Trophoblast cell (in vitro differentiated cells and primary cell): Measurements from ENCODE around the gene SFT2D3.

Experiments used
- DNase-seq, 2 donors: peaks; one replicate each; pipeline ENCODE4 v3.0.0-alpha.2; 2016
- H2AFZ ChIP-seq: 2 replicates; pipeline ENCODE4 v1.6.1; 2013; ENCODE audit warnings: low read length, moderate library complexity, mild to moderate bottlenecking; ENCODE audit not compliant: insufficient read depth, poor library complexity
- H2AK5ac ChIP-seq: 2 replicates; pipeline ENCODE4 v1.6.1; 2013; ENCODE audit warnings: mild to moderate bottlenecking, low read length
- H2BK120ac ChIP-seq: 2 replicates; pipeline ENCODE4 v1.6.1; 2013; ENCODE audit warnings: low read length, mild to moderate bottlenecking, moderate library complexity; ENCODE audit not compliant: insufficient read depth, poor library complexity
- H2BK12ac ChIP-seq: 2 replicates; pipeline ENCODE4 v1.6.1; 2013; ENCODE audit warnings: mild to moderate bottlenecking, low read length, moderate library complexity
- H2BK5ac ChIP-seq: 2 replicates; pipeline ENCODE4 v1.6.1; 2013; ENCODE audit warnings: low read length, low read depth, moderate library complexity, mild to moderate bottlenecking; ENCODE audit not compliant: poor library complexity
- H3K14ac ChIP-seq: 2 replicates; pipeline ENCODE4 v1.6.1; 2013; ENCODE audit warnings: mild to moderate bottlenecking, low read length
- H3K18ac ChIP-seq: 2 replicates; pipeline ENCODE4 v1.6.1; 2013; ENCODE audit warnings: mild to moderate bottlenecking, low read length
- H3K23ac ChIP-seq: 2 replicates; pipeline ENCODE4 v1.6.1; 2013; ENCODE audit warnings: low read length
- H3K27ac ChIP-seq: 2 replicates; pipeline ENCODE4 v1.5.1; 2013; ENCODE audit warnings: low read depth, mild to moderate bottlenecking, inconsistent platforms, low read length, moderate library complexity
- H3K27me3 ChIP-seq: 2 replicates; pipeline ENCODE4 v1.6.1; 2013; ENCODE audit warnings: inconsistent platforms, mild to moderate bottlenecking, low read length, moderate library complexity; ENCODE audit not compliant: insufficient read depth
- H3K36me3 ChIP-seq, 2 experiments: 1 replicate in 1 of 2; 2 replicates in 1 of 2; pipeline ENCODE4 v1.6.1; 2013; ENCODE audit warnings: low read length in 2 of 2, mild to moderate bottlenecking in 2 of 2, moderate library complexity in 1 of 2; ENCODE audit not compliant: insufficient read depth in 2 of 2, control insufficient read depth in 1 of 2
- H3K4ac ChIP-seq: 2 replicates; pipeline ENCODE4 v1.6.1; 2013; ENCODE audit warnings: low read depth, mild to moderate bottlenecking, low read length, moderate library complexity
- H3K4me1 ChIP-seq, 2 experiments: 1 replicate in 1 of 2; 2 replicates in 1 of 2; pipeline ENCODE4 v1.6.1; 2013; ENCODE audit warnings: low read length in 2 of 2, mild to moderate bottlenecking in 2 of 2, moderate library complexity in 1 of 2; ENCODE audit not compliant: insufficient read depth in 2 of 2, control insufficient read depth in 1 of 2
- H3K4me2 ChIP-seq: 2 replicates; pipeline ENCODE4 v1.6.1; 2013; ENCODE audit warnings: inconsistent platforms, mild to moderate bottlenecking, low read length, moderate library complexity
- H3K4me3 ChIP-seq: 2 replicates; pipeline ENCODE4 v1.5.1; 2013; ENCODE audit warnings: mild to moderate bottlenecking, low read depth, low read length, inconsistent platforms
- H3K79me1 ChIP-seq: one replicate; pipeline ENCODE4 v1.6.1; 2013; ENCODE audit warnings: low read length
- H3K79me2 ChIP-seq: 2 replicates; pipeline ENCODE4 v1.6.1; 2013; ENCODE audit warnings: low read length, mild to moderate bottlenecking; ENCODE audit not compliant: control insufficient read depth, insufficient read depth, poor library complexity
- H3K9ac ChIP-seq: 2 replicates; pipeline ENCODE4 v1.6.1; 2013; ENCODE audit warnings: mild to moderate bottlenecking, low read length
- H3K9me3 ChIP-seq: 2 replicates; pipeline ENCODE4 v1.6.1; 2013; ENCODE audit warnings: low read depth, mild to moderate bottlenecking, control low read depth, inconsistent platforms, low read length; ENCODE audit not compliant: insufficient read depth
- H4K12ac ChIP-seq: 2 replicates; pipeline ENCODE4 v1.6.1; 2013; ENCODE audit warnings: low read depth, mild to moderate bottlenecking, low read length, moderate library complexity
- H4K8ac ChIP-seq: 2 replicates; pipeline ENCODE4 v1.6.1; 2013; ENCODE audit warnings: low read depth, mild to moderate bottlenecking, low read length, moderate library complexity
- H4K91ac ChIP-seq: one replicate; pipeline ENCODE4 v1.6.1; 2013; ENCODE audit warnings: low read depth, mild to moderate bottlenecking, low read length, moderate library complexity
- WGBS: extraction: QIAGEN DNeasy Blood & Tissue Kit; methylation state at CpG from one replicate; pipeline ENCODE4 v1.1.7; 2013; ENCODE audit warnings: missing lambda C conversion rate; ENCODE audit not compliant: insufficient read length, insufficient coverage; ENCODE audit errors: extremely low coverage; 5-methylcytosine and 5-hydroxymethylcytosine counted together

SFT2D3 gene

DNA sequence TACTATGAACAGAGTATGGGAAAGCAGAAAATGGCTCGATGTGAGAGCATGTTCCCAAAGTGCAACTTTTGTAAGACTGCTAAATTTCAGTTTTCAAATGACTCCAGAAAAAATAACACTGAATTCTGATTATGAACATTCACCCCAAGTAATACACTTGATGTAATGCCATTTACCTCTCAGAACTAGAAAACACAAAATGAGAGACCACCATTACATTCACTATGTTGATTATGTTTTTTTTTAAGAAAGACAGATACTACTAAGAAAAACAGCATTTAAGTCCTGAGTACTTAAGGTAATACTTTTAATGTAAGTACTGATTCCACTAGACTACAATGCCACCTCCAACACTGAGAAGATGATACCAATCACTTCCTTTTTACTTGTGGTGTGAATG is 38.5 kb downstream of the SFT2D3 start:
- Histone ChIP-seq H3K9ac (no peak overlapping the region), H3K4me2 (no peak overlapping the region), H4K91ac (no peak overlapping the region), H3K79me1 (no peaks in the 10 kb centered on the region), H3K9me3 (no peaks in the 10 kb centered on the region), H3K79me2 (no peaks in the 10 kb centered on the region), H3K4me3 (no peak overlapping the region), H4K12ac (no peak overlapping the region), H2AK5ac (no peak overlapping the region), H3K36me3 (peaks cover 2 to 7% of the 10 kb centered on the region in 2 experiments), H3K4me1 (peaks cover 0 to 2% of the 10 kb centered on the region in 2 experiments), H3K23ac (no peak overlapping the region), H2BK12ac (no peak overlapping the region), H4K8ac (no peak overlapping the region), H3K18ac (no peak overlapping the region), H2AFZ (no peak overlapping the region), H3K4ac (no peak overlapping the region), H3K27me3 (no peaks in the 10 kb centered on the region), H2BK5ac (no peak overlapping the region), H2BK120ac (no peak overlapping the region), H3K14ac (no peak overlapping the region), H3K27ac (no peak overlapping the region)
- WGBS: no CpG with 5 or more reads among the region's 1 CpG
- no peak for DNase-seq

DNA sequence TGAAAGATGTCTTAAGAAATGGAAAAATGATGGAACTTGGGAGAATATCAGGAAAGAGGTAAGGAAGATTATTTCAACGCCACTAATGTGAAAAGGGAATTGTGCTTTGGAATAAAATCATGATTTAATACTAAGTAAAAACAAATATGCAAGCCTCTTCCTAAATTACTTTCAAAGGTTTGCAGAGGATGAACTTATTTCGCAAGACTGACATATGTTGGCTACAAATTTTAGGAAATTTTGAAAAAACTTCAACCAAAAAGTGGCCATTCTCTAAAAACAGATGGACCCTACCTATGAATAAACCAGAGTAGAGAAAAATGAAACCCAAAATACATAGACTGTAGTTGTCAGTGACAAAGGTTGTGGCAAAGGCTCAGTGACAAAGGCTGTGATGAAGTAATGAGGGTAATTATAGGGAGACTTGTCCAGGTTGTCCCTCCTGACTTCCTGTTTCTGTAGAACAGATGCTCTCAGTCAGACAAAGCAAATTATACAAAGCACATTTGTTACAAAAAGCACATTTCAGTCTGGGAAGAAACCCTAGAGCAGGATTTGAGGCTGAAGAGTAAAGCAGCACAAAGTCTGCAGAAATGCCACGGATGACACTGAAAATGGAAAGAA is 39.5 kb downstream of the SFT2D3 start:
- no peak overlapping the region for H2BK120ac ChIP-seq
- peaks cover 0 to 2% of the 10 kb centered on the region in 2 experiments for H3K4me1 ChIP-seq
- no peak overlapping the region for H2BK12ac ChIP-seq
- H3K4me3 ChIP-seq: no peak overlapping the region
- DNase-seq: no peak
- H3K79me2 ChIP-seq: no peaks in the 10 kb centered on the region
- no peak overlapping the region for H3K4ac ChIP-seq
- H2AK5ac ChIP-seq: no peak overlapping the region
- H2BK5ac ChIP-seq: no peak overlapping the region
- no CpG with 5 or more reads among the region's 3 CpGs for WGBS
- H3K36me3 ChIP-seq: peaks cover 2 to 9% of the 10 kb centered on the region in 2 experiments
- no peak overlapping the region for H4K91ac ChIP-seq
- no peaks in the 10 kb centered on the region for H3K9me3 ChIP-seq
- no peak overlapping the region for H3K18ac ChIP-seq
- H3K14ac ChIP-seq: no peak overlapping the region
- H3K4me2 ChIP-seq: no peak overlapping the region
- H2AFZ ChIP-seq: no peak overlapping the region
- no peak overlapping the region for H3K27ac ChIP-seq
- no peak overlapping the region for H4K8ac ChIP-seq
- H3K23ac ChIP-seq: no peak overlapping the region
- no peaks in the 10 kb centered on the region for H3K27me3 ChIP-seq
- no peak overlapping the region for H4K12ac ChIP-seq
- no peaks in the 10 kb centered on the region for H3K79me1 ChIP-seq
- H3K9ac ChIP-seq: no peak overlapping the region

DNA sequence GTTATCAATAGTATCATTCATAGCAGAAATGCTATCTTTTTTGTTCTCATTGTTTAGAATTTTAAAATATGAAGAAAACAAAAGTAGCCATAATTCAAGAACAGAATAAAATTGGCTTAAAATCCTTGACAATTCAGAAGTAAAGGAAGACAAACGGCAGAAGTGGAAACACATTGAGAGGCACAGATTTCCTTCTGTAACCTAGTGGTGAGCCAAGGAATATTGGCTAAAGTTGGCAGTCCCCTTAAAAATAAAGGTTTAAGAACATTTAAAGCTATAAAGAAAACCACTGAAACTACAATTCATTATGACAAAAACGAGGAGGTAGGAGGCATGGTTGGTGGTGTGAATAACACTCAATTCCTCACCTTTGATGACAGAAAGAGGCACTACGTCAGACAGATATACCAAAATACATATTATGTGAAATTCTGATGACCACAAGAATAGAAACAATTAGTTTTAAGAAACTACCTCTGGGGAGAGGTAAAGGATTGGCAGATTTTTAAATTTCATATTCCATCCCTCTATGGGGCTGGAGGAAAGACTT is 42.3 kb downstream of the SFT2D3 start:
- peaks cover 0 to 2% of the 10 kb centered on the region in 2 experiments for H3K4me1 ChIP-seq
- no peak overlapping the region for H2BK5ac ChIP-seq
- peaks cover 2 to 12% of the 10 kb centered on the region in 2 experiments for H3K36me3 ChIP-seq
- H2AK5ac ChIP-seq: no peak overlapping the region
- no peak overlapping the region for H2BK120ac ChIP-seq
- no peaks in the 10 kb centered on the region for H3K79me2 ChIP-seq
- H3K14ac ChIP-seq: no peak overlapping the region
- no peak overlapping the region for H3K27ac ChIP-seq
- no peak overlapping the region for H3K4me2 ChIP-seq
- no peak for DNase-seq
- no peak overlapping the region for H3K9ac ChIP-seq
- H3K4ac ChIP-seq: no peak overlapping the region
- no peaks in the 10 kb centered on the region for H3K27me3 ChIP-seq
- no peak overlapping the region for H3K23ac ChIP-seq
- no peak overlapping the region for H3K18ac ChIP-seq
- WGBS: no CpG with 5 or more reads among the region's 3 CpGs
- H2AFZ ChIP-seq: no peak overlapping the region
- no peak overlapping the region for H2BK12ac ChIP-seq
- H4K91ac ChIP-seq: no peak overlapping the region
- H4K12ac ChIP-seq: no peak overlapping the region
- H3K9me3 ChIP-seq: no peaks in the 10 kb centered on the region
- no peak overlapping the region for H3K4me3 ChIP-seq
- no peak overlapping the region for H4K8ac ChIP-seq
- H3K79me1 ChIP-seq: no peaks in the 10 kb centered on the region

DNA sequence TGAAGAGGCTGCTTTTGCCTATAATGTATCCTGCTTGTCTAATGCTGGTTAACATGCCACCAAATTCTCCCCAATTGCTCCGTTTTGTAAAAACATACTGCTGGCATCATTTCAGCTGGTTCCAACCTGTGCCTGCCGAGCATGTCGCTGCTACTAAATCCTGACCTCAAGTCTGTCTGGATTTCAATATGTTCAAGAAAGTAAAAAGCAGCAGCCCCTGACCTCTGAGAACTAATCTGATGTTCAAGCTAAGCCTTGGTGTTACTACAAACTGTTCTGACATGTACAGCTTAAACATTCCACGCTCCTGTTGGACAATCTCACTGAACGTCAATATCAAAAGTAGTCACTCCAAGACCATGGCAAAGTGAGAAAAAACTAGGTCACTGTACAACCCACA is 46.3 kb downstream of the SFT2D3 start:
- no peak overlapping the region for H3K4ac ChIP-seq
- H2AK5ac ChIP-seq: no peak overlapping the region
- no peak overlapping the region for H4K91ac ChIP-seq
- H2AFZ ChIP-seq: no peak overlapping the region
- H3K4me2 ChIP-seq: no peak overlapping the region
- no peak for DNase-seq
- no peak overlapping the region for H3K18ac ChIP-seq
- no peak overlapping the region for H3K23ac ChIP-seq
- no CpG with 5 or more reads among the region's 5 CpGs for WGBS
- H2BK120ac ChIP-seq: no peak overlapping the region
- peaks cover 12 to 13% of the 10 kb centered on the region in 2 experiments for H3K36me3 ChIP-seq
- H4K12ac ChIP-seq: no peak overlapping the region
- no peak overlapping the region for H2BK5ac ChIP-seq
- H3K4me3 ChIP-seq: no peak overlapping the region
- no peaks in the 10 kb centered on the region for H3K9me3 ChIP-seq
- H3K9ac ChIP-seq: no peak overlapping the region
- H3K79me2 ChIP-seq: no peaks in the 10 kb centered on the region
- no peak overlapping the region for H3K14ac ChIP-seq
- H3K27ac ChIP-seq: no peak overlapping the region
- no peaks in the 10 kb centered on the region for H3K27me3 ChIP-seq
- no peak overlapping the region for H4K8ac ChIP-seq
- H2BK12ac ChIP-seq: no peak overlapping the region
- no peaks in the 10 kb centered on the region for H3K79me1 ChIP-seq
- no peaks in the 10 kb centered on the region for H3K4me1 ChIP-seq
